Sigmoid colon (tissue), 7 donors: ENCODE measurements around the gene AHR. TPM values are rescaled to one million over a fixed set of nuclear protein-coding genes. Genes with fewer than 3 reads are reported as not detected.

Experiments
- DNase-seq: peaks from one replicate; pipeline ENCODE4 v3.0.0-alpha.2; 2019
- H3K27ac ChIP-seq, 4 donors: fragments of 200-600 bp; sonication (generic); one replicate each; pipeline ENCODE4 v1.5.1; 2016 to 2019; ENCODE audit warnings: mild to moderate bottlenecking in 1 of 4
- H3K27me3 ChIP-seq, 3 donors: fragments of 200-600 bp; sonication (generic); one replicate each; pipeline ENCODE4 v1.5.1; 2019; ENCODE audit warnings: mild to moderate bottlenecking in 1 of 3
- H3K36me3 ChIP-seq, 4 donors: fragments of 200-600 bp; sonication (generic); one replicate each; pipeline ENCODE4 v1.5.1; 2016 to 2019
- H3K4me1 ChIP-seq, 4 donors: fragments of 200-600 bp; sonication (generic); one replicate each; pipeline ENCODE4 v1.5.1; 2017 to 2019
- H3K4me3 ChIP-seq, 4 donors: fragments of 200-600 bp; sonication (generic); one replicate each; pipeline ENCODE4 v1.5.1; 2017 to 2019; ENCODE audit warnings: mild to moderate bottlenecking in 2 of 4, moderate library complexity in 1 of 4
- H3K9me3 ChIP-seq, 4 donors: fragments of 200-600 bp in 3 of 4; sonication (generic) in 3 of 4; one replicate each; pipeline versions ENCODE4 v1.5.1 to v1.6.1; 2013 to 2019
- CTCF ChIP-seq, 4 experiments: fragments of 450-650 bp in 3 of 4; fragments of 200-600 bp in 1 of 4; IDR thresholded peaks; one replicate each; pipeline ENCODE4 v1.5.1; 2016 to 2019; ENCODE audit warnings: antibody characterized with exemption in 4 of 4, mild to moderate bottlenecking in 3 of 4, moderate library complexity in 2 of 4
- EP300 ChIP-seq, 4 donors: sonication (generic); formaldehyde crosslinking; IDR thresholded peaks; one replicate each; pipeline ENCODE4 v1.6.1; 2017; ENCODE audit warnings: antibody characterized with exemption in 4 of 4
- POLR2A ChIP-seq, 2 donors: fragments of 450-650 bp; IDR thresholded peaks; one replicate each; pipeline ENCODE4 v1.6.1; 2016; ENCODE audit warnings: antibody characterized with exemption in 2 of 2, mild to moderate bottlenecking in 2 of 2, moderate library complexity in 2 of 2
- POLR2AphosphoS5 ChIP-seq, 4 donors: sonication (generic); formaldehyde crosslinking; IDR thresholded peaks; one replicate each; pipeline ENCODE4 v1.6.1; 2017; ENCODE audit warnings: antibody characterized with exemption in 4 of 4
- WGBS, 2 donors: extraction: QIAGEN DNeasy Blood & Tissue Kit; methylation state at CpG; one replicate each; pipeline ENCODE4 v1.1.7; 2013; 5-methylcytosine and 5-hydroxymethylcytosine counted together
- intact Hi-C: fragments of 100-400 bp; cut with DNase I; formaldehyde crosslinking; loops from one replicate; pipeline ENCODE4 v1.15.1; 2023
- polyA plus RNA-seq, 3 donors: library from polyadenylated mRNA; stranded (reverse); fragments of 200-250 nt; gene quantifications; one replicate each; pipeline ENCODE4 v1.2.3, GENCODE V29; 2013
- total RNA-seq, 4 donors: library from RNA; depleted of rRNA; stranded (reverse); fragments of >200 nt; gene quantifications; one replicate each; pipeline ENCODE4 v1.1.0, GENCODE V29; 2016
- donor health status: healthy with polysubstance abuse.
- donor health status: Bipolar disorder and iron deficiency.
- donor health status: healthy.

AHR gene
- total and polyA plus RNA-seq, 7 donors = 9.0 to 76.0 (median 41.8) TPM

GRCh38 chr7:17297243-17297642, 1.2 kb upstream of the AHR start:
- Histone ChIP-seq H3K27me3 (no peaks in the 10 kb centered on the region), H3K27ac (peak overlapping the region; percentile 91 to 97 (median 93)), H3K4me1 (peaks cover 0 to 19% (median 7%) of the 10 kb centered on the region in 4 donors), H3K4me3 (no peak overlapping the region), H3K9me3 (no peaks in the 10 kb centered on the region), H3K36me3 (no peaks in the 10 kb centered on the region)
- intact Hi-C loops = loop anchor here (5.0 kb wide), 1 partner anchor 310 kb away; no protein-coding TSS in a partner anchor
- TF ChIP-seq POLR2AphosphoS5 (IDR thresholded peaks at IDR 0.05) (no peak), POLR2A (IDR thresholded peaks at IDR 0.05) (no peak), EP300 (IDR thresholded peaks at IDR 0.05) (no peak), CTCF (IDR thresholded peaks at IDR 0.05) (no peak)
- DNase-seq = no peak
- WGBS, 2 donors = 27 to 37% methylated on average over 2 of the region's 2 CpGs

DNA sequence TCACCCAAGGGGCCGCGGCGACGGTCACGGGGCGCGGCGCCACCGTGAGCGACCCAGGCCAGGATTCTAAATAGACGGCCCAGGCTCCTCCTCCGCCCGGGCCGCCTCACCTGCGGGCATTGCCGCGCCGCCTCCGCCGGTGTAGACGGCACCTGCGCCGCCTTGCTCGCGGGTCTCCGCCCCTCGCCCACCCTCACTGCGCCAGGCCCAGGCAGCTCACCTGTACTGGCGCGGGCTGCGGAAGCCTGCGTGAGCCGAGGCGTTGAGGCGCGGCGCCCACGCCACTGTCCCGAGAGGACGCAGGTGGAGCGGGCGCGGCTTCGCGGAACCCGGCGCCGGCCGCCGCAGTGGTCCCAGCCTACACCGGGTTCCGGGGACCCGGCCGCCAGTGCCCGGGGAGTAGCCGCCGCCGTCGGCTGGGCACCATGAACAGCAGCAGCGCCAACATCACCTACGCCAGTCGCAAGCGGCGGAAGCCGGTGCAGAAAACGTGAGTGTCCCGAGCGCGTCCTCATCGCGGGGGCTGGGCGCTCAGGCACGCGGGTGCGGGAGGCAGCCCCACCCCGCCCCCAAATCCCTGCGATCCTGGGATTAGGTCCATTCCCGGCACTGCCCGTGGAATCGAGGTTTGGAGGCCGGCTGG, 509 bp downstream of the AHR start:
- H3K4me1 ChIP-seq = peaks cover 0 to 29% (median 9%) of the 10 kb centered on the region in 4 donors
- DNase-seq = peak; percentile 78
- H3K9me3 ChIP-seq = no peaks in the 10 kb centered on the region
- intact Hi-C loops = loop anchor here (5.0 kb wide), 1 partner anchor 312 kb away; no protein-coding TSS in a partner anchor
- peak overlapping the region; percentile 93 to 99 (median 95) for H3K4me3 ChIP-seq
- no peaks in the 10 kb centered on the region for H3K27me3 ChIP-seq
- peak overlapping the region; percentile 91 to 97 (median 93) for H3K27ac ChIP-seq
- TF ChIP-seq EP300 (IDR thresholded peaks at IDR 0.05) (peak in 1 of 4 donors; percentile 5), POLR2A (IDR thresholded peaks at IDR 0.05) (no peak), CTCF (IDR thresholded peaks at IDR 0.05) (no peak), POLR2AphosphoS5 (IDR thresholded peaks at IDR 0.05) (peak in 1 of 4 donors; percentile 27)
- WGBS, 2 donors = 0% methylated on average over 81 of the region's 81 CpGs
- H3K36me3 ChIP-seq = no peaks in the 10 kb centered on the region

- WGBS, 2 donors = 0 to 2% methylated on average over 13 of the region's 13 CpGs
- no peaks in the 10 kb centered on the region for H3K9me3 ChIP-seq
- H3K36me3 ChIP-seq = no peaks in the 10 kb centered on the region
- H3K27me3 ChIP-seq = no peaks in the 10 kb centered on the region
- TF ChIP-seq EP300 (IDR thresholded peaks at IDR 0.05) = no peak
- no peak for TF ChIP-seq POLR2A (IDR thresholded peaks at IDR 0.05)
- no peak for TF ChIP-seq CTCF (IDR thresholded peaks at IDR 0.05)
- no peak for TF ChIP-seq POLR2AphosphoS5 (IDR thresholded peaks at IDR 0.05)
- peaks cover 0 to 35% (median 13%) of the 10 kb centered on the region in 4 donors for H3K4me1 ChIP-seq
- no peak for DNase-seq
- peak overlapping the region; percentile 93 to 99 (median 95) for H3K4me3 ChIP-seq
- H3K27ac ChIP-seq = peak overlapping the region; percentile 91 to 97 (median 93)
- intact Hi-C loops = loop anchor here (5.0 kb wide), 1 partner anchor 312 kb away; no protein-coding TSS in a partner anchor
These were observed 1.1 kb downstream of the AHR start for GRCh38 chr7:17299483-17299991.

DNA sequence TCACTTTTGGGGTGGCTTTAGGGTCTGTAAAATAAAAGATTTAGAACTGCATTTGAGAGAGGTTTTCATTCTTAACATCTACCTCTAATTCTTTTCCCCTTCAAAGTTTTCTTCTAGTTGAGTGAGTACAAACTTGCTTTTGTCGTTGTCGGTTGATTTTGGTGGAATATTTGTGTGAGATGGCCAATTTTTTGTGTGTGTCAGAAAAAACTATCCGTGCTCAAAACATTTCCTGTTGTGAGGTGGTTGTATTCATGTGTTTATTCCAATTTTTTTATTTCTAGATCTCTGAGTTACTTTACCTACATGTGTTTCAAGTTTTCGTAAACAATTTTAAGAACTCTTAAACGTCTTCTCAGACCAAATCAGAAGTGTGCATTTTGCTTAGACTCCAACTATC, 1.6 kb downstream of the AHR start:
- Histone ChIP-seq H3K4me3 (peak overlapping the region; percentile 93 to 99 (median 95)), H3K9me3 (no peaks in the 10 kb centered on the region), H3K36me3 (no peaks in the 10 kb centered on the region), H3K27me3 (no peaks in the 10 kb centered on the region), H3K4me1 (peaks cover 0 to 40% (median 18%) of the 10 kb centered on the region in 4 donors), H3K27ac (peak overlapping the region; percentile 91 to 97 (median 93))
- intact Hi-C loops = loop anchor here (10.0 kb wide), 1 partner anchor 205 kb away; no protein-coding TSS in a partner anchor
- no peak for TF ChIP-seq POLR2A (IDR thresholded peaks at IDR 0.05)
- TF ChIP-seq POLR2AphosphoS5 (IDR thresholded peaks at IDR 0.05) = no peak
- TF ChIP-seq EP300 (IDR thresholded peaks at IDR 0.05) = no peak
- TF ChIP-seq CTCF (IDR thresholded peaks at IDR 0.05) = no peak
- 4 to 8% methylated on average over 5 of the region's 5 CpGs for WGBS, 2 donors
- no peak for DNase-seq
